B cell (primary cell): ENCODE measurements around the gene FAM210B. TPM values are rescaled to one million over a fixed set of nuclear protein-coding genes. Genes with fewer than 3 reads are reported as not detected.
"Not testable (repeated sequence)": the region's sequence is repeated elsewhere in the genome, so short reads cannot be mapped to it uniquely, and the experiment has no call there.

Source experiments
- ATAC-seq: fragments of 200-7000 bp; cut with Tn5 transposase; one replicate; pipeline ENCODE4 v1.10.0; 2021; ENCODE audit warnings: low read depth, mild to moderate bottlenecking, moderate number of reproducible peaks, moderate library complexity
- CTCF ChIA-PET: fragments of 350-600 bp; sonication (Branson Sonifier 250); formaldehyde crosslinking; loops from one replicate; lab custom pipeline; 2021; ENCODE audit warnings: antibody characterized with exemption, inconsistent platforms; lab: Charles Lee
- POLR2A ChIA-PET: fragments of 350-600 bp; sonication (Branson Sonifier 250); formaldehyde crosslinking; loops from one replicate; lab custom pipeline; 2021; ENCODE audit warnings: antibody characterized with exemption; lab: Charles Lee
- DNase-seq: peaks from one replicate; pipeline ENCODE4 v3.0.0; 2013
- H2AFZ ChIP-seq: 2 replicates; pipeline ENCODE4 v1.6.1; 2012; ENCODE audit warnings: mild to moderate bottlenecking, low read depth, low read length; ENCODE audit not compliant: insufficient read depth, poor library complexity, severe bottlenecking
- H3K27ac ChIP-seq, 2 donors: 1 replicate in 1 of 2; 2 replicates in 1 of 2; pipeline ENCODE4 v1.5.1; 2012 to 2013; ENCODE audit warnings: low read length in 2 of 2, mild to moderate bottlenecking in 2 of 2, moderate library complexity in 1 of 2
- H3K27me3 ChIP-seq, 4 experiments: fragments of 200-600 bp in 1 of 4; sonication (generic) in 1 of 4; replicated peaks in 1 of 4; 1 replicate in 2 of 4; 2 replicates in 2 of 4; pipeline versions ENCODE4 v1.6.1 to v1.7.0; 2013 to 2016; ENCODE audit warnings: low read length in 3 of 4, mild to moderate bottlenecking in 2 of 4, mixed read lengths in 1 of 4, moderate library complexity in 1 of 4; ENCODE audit not compliant: insufficient read depth in 4 of 4, control insufficient read depth in 3 of 4; ENCODE audit errors: control extremely low read depth in 1 of 4
- H3K36me3 ChIP-seq, 2 experiments: replicated peaks in 1 of 2; 1 replicate in 1 of 2; 2 replicates in 1 of 2; pipeline versions ENCODE4 v1.6.1 to v1.7.1; 2013; ENCODE audit warnings: low read length in 1 of 2; ENCODE audit not compliant: insufficient read depth in 2 of 2, control insufficient read depth in 1 of 2; ENCODE audit errors: control extremely low read depth in 1 of 2, extremely low read depth in 1 of 2
- H3K4me1 ChIP-seq, 2 donors: fragments of 200-600 bp in 1 of 2; sonication (generic) in 1 of 2; 1 replicate in 1 of 2; 2 replicates in 1 of 2; pipeline versions ENCODE4 v1.5.1 to v1.6.1; 2013 to 2017; ENCODE audit warnings: low read length in 2 of 2; ENCODE audit not compliant: control insufficient read depth in 2 of 2, insufficient read depth in 2 of 2
- H3K4me2 ChIP-seq: replicated peaks from 2 replicates; pipeline ENCODE3; 2012; ENCODE audit warnings: mild to moderate bottlenecking, low read depth, low read length; ENCODE audit not compliant: poor library complexity, severe bottlenecking
- H3K4me3 ChIP-seq, 5 experiments: fragments of 200-600 bp in 1 of 5; sonication (generic) in 1 of 5; 1 replicate in 3 of 5; 2 replicates in 2 of 5; pipeline versions ENCODE4 v1.5.1 to v1.7.0; 2011 to 2016; ENCODE audit warnings: low read length in 4 of 5, mild to moderate bottlenecking in 4 of 5, low read depth in 2 of 5, control low read depth in 1 of 5, moderate library complexity in 1 of 5; ENCODE audit not compliant: insufficient read depth in 1 of 5; ENCODE audit errors: control extremely low read depth in 1 of 5, extremely low read depth in 1 of 5
- H3K79me2 ChIP-seq: fragments of 200-600 bp; sonication (generic); one replicate; pipeline ENCODE4 v1.6.0; 2016; ENCODE audit warnings: low read length; ENCODE audit not compliant: control insufficient read depth, insufficient read depth
- H3K9ac ChIP-seq: fragments of 200-600 bp; sonication (generic); 2 replicates; pipeline ENCODE4 v1.6.1; 2017; ENCODE audit warnings: mild to moderate bottlenecking, low read length, moderate library complexity
- H3K9me3 ChIP-seq, 3 donors: one replicate each; pipeline versions ENCODE4 v1.6.1 to v1.7.1; 2013; ENCODE audit warnings: low read length in 2 of 3; ENCODE audit not compliant: control insufficient read depth in 2 of 3, insufficient read depth in 1 of 3; ENCODE audit errors: control extremely low read depth in 1 of 3
- H4K20me1 ChIP-seq: 2 replicates; pipeline ENCODE4 v1.6.0; 2012; ENCODE audit warnings: mild to moderate bottlenecking, low read length; ENCODE audit not compliant: insufficient read depth, control insufficient read depth, poor library complexity, severe bottlenecking
- H3K27ac Mint-ChIP-seq: one replicate; pipeline ENCODE4 v1.8.0; 2021; ENCODE audit warnings: mixed read lengths
- H3K27me3 Mint-ChIP-seq: one replicate; pipeline ENCODE4 v1.8.0; 2021; ENCODE audit warnings: mixed read lengths
- H3K4me1 Mint-ChIP-seq: one replicate; pipeline ENCODE4 v1.8.0; 2021; ENCODE audit warnings: mixed read lengths
- H3K4me3 Mint-ChIP-seq: one replicate; pipeline ENCODE4 v1.8.0; 2021; ENCODE audit warnings: mixed read lengths
- H3K9me3 Mint-ChIP-seq: one replicate; pipeline ENCODE4 v1.8.0; 2022; ENCODE audit warnings: mixed read lengths; ENCODE audit not compliant: insufficient read depth
- EZH2 ChIP-seq: IDR thresholded peaks from 2 replicates; pipeline ENCODE4 v1.6.1; 2012; ENCODE audit warnings: borderline replicate concordance, low read depth, mild to moderate bottlenecking, moderate library complexity, low read length; ENCODE audit not compliant: insufficient read depth, poor library complexity, severe bottlenecking
- WGBS: methylation state at CpG from one replicate; pipeline ENCODE4 v1.1.5; 2013; ENCODE audit warnings: missing lambda C conversion rate; ENCODE audit not compliant: insufficient coverage; 5-methylcytosine and 5-hydroxymethylcytosine counted together
- intact Hi-C: fragments of 100-400 bp; cut with micrococcal nuclease; formaldehyde crosslinking; loops from one replicate; pipeline ENCODE4 v1.10.0; 2022
- polyA plus RNA-seq: library from polyadenylated mRNA; depleted of rRNA; stranded (reverse); fragments of >200 nt; gene quantifications from 2 replicates; pipeline ENCODE4 v1.2.3, GENCODE V29; 2012
- total RNA-seq, 2 donors: library from RNA; stranded (reverse); fragments of 120-200 nt in 1 of 2; gene quantifications; 1 replicate in 1 of 2; 2 replicates in 1 of 2; pipeline versions ENCODE4 v1.2.3 to v1.2.4, GENCODE V29; 2013 to 2022
- TF ChIP-seq, protein P1 (sequence below): fragments of 200-600 bp; IDR thresholded peaks from one replicate; pipeline ENCODE4 v1.8.0; 2022; ENCODE audit warnings: antibody characterized with exemption, mild to moderate bottlenecking

The FAM210B gene
- total and polyA plus RNA-seq, 2 donors (not counting 1 experiment from before 2014, with no cell fraction given), result 4.0 to 13.6 TPM

DNA sequence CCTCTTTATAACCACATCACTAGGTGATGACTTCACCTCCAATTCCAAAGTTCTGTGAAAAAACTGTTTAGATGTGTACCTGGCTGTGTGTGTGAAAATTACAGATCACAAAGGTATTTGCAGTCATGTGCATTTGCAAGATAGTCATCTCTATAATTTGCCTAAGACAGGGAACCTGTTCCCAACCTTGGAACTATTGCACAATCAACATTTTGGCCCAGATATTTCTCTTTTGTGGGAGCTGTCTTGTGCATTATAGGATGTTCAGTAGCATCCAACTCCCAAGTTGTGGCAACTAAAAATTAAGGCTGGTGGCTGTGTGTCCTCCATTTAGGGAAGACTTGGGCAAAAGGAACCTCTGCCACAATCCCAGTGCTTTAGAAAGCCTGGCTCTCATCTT lies 34.0 kb upstream of the FAM210B start:
- intact Hi-C loops, result no loop called here
- Mint-ChIP-seq H3K4me1 (no peaks in the 10 kb centered on the region), H3K4me3 (no peak overlapping the region), H3K27me3 (peaks cover 17% of the 10 kb centered on the region), H3K9me3 (no peaks in the 10 kb centered on the region), H3K27ac (no peak overlapping the region)
- no peaks in the 10 kb centered on the region for H3K9me3 ChIP-seq
- no peak overlapping the region for H3K4me3 ChIP-seq
- peaks cover 0 to 7% (median 0%) of the 10 kb centered on the region in 4 experiments for H3K27me3 ChIP-seq
- DNase-seq, result no peak
- no peak for TF ChIP-seq EZH2
- TF ChIP-seq, protein P1, sequence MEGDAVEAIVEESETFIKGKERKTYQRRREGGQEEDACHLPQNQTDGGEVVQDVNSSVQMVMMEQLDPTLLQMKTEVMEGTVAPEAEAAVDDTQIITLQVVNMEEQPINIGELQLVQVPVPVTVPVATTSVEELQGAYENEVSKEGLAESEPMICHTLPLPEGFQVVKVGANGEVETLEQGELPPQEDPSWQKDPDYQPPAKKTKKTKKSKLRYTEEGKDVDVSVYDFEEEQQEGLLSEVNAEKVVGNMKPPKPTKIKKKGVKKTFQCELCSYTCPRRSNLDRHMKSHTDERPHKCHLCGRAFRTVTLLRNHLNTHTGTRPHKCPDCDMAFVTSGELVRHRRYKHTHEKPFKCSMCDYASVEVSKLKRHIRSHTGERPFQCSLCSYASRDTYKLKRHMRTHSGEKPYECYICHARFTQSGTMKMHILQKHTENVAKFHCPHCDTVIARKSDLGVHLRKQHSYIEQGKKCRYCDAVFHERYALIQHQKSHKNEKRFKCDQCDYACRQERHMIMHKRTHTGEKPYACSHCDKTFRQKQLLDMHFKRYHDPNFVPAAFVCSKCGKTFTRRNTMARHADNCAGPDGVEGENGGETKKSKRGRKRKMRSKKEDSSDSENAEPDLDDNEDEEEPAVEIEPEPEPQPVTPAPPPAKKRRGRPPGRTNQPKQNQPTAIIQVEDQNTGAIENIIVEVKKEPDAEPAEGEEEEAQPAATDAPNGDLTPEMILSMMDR, result no peak
- H3K79me2 ChIP-seq, result no peaks in the 10 kb centered on the region
- no peak overlapping the region for H3K4me2 ChIP-seq
- POLR2A ChIA-PET, result no interaction called here
- H2AFZ ChIP-seq, result no peak overlapping the region
- no peaks in the 10 kb centered on the region for H3K36me3 ChIP-seq
- H3K4me1 ChIP-seq, result no peaks in the 10 kb centered on the region
- no peak overlapping the region for H3K9ac ChIP-seq
- CTCF ChIA-PET, result no interaction called here
- no peak overlapping the region for H3K27ac ChIP-seq
- no peak for ATAC-seq
- H4K20me1 ChIP-seq, result no peaks in the 10 kb centered on the region

DNA sequence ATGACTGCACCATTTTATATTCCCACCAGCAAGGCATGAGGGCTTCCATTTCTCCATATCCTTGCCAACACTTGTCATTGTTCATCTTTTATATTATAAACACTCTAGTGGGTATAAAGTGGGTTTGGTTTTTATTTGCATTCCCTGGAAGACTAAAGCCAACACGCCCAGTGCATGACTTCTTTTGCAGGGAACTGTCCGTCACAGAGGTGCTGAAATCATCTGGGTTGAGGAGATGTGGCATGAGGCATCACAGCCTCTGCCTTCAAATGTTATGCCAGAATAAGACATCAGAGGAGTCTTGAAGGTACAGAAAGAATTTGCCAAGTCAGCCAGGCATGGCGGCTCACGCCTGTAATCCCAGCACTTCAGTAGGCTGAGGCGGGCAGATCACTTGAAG lies 29.9 kb upstream of the FAM210B start:
- Histone ChIP-seq H3K27me3 (peaks cover 0 to 4% (median 0%) of the 10 kb centered on the region in 4 experiments), H3K4me3 (no peak overlapping the region), H3K4me2 (no peak overlapping the region), H3K9me3 (peaks cover 0 to 3% (median 0%) of the 10 kb centered on the region in 3 donors), H4K20me1 (no peaks in the 10 kb centered on the region), H3K9ac (no peak overlapping the region), H3K27ac (no peak overlapping the region), H2AFZ (no peak overlapping the region), H3K79me2 (no peaks in the 10 kb centered on the region), H3K4me1 (no peaks in the 10 kb centered on the region), H3K36me3 (no peaks in the 10 kb centered on the region)
- DNase-seq (no peak), ATAC-seq (no peak)
- Mint-ChIP-seq H3K4me1 (no peaks in the 10 kb centered on the region), H3K27ac (no peak overlapping the region), H3K4me3 (no peak overlapping the region), H3K9me3 (peaks cover 3% of the 10 kb centered on the region), H3K27me3 (peaks cover 22% of the 10 kb centered on the region)
- CTCF ChIA-PET, result no interaction called here
- TF ChIP-seq, protein P1, result no peak
- no peak for TF ChIP-seq EZH2
- WGBS, result 37% methylated on average over 4 of the region's 5 CpGs
- intact Hi-C loops, result no loop called here
- POLR2A ChIA-PET, result no interaction called here

DNA sequence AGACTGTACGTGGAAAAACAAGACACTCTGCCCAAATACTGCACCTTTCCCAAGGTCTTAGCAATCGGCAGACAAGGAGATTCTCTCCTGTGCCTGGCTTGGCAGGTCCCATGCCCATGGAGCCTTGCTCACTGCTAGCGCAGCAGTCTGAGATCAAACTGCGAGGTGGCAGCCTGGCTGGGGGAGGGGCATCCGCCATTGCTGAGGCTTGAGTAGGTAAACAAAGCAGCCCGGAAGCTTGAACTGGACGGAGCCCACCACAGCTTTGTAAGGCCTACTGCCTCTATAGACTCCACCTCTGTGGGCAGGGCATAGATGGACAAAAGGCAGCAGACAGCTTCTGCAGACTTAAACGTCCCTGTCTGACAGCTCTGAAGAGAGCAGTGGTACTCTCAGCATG lies 22.1 kb upstream of the FAM210B start:
- H3K4me1 Mint-ChIP-seq, H4K20me1 ChIP-seq, POLR2A ChIA-PET, CTCF ChIA-PET, H3K79me2 ChIP-seq, H3K27ac ChIP-seq, H3K36me3 ChIP-seq, H3K27me3 ChIP-seq, H3K4me3 ChIP-seq, DNase-seq, intact Hi-C loops, H3K4me1 ChIP-seq, H3K4me3 Mint-ChIP-seq, ATAC-seq, H2AFZ ChIP-seq, H3K4me2 ChIP-seq, H3K9me3 Mint-ChIP-seq, H3K27ac Mint-ChIP-seq, H3K9ac ChIP-seq: not testable (repeated sequence)
- 87% methylated on average over 8 of the region's 8 CpGs for WGBS
- peaks cover 0 to 10% (median 0%) of the 10 kb centered on the region in 3 donors for H3K9me3 ChIP-seq
- peaks cover 43% of the 10 kb centered on the region for H3K27me3 Mint-ChIP-seq
